GM19239 (cell line): ENCODE measurements around the gene GTPBP1.

Source experiments
- DNase-seq: peaks from one replicate; pipeline ENCODE4 v3.0.0; 2011; ENCODE audit warnings: low spot score; ENCODE audit not compliant: insufficient read length
- FAIRE-seq: peaks from 2 replicates; lab custom pipeline; 2011; peaks lifted over from hg19 to GRCh38; lab: Jason Lieb, UNC

The GTPBP1 gene

GRCh38 chr22:38724176-38724575 lies 18.4 kb downstream of the GTPBP1 start:
- DNase-seq = no peak
- FAIRE-seq = no peak

DNA sequence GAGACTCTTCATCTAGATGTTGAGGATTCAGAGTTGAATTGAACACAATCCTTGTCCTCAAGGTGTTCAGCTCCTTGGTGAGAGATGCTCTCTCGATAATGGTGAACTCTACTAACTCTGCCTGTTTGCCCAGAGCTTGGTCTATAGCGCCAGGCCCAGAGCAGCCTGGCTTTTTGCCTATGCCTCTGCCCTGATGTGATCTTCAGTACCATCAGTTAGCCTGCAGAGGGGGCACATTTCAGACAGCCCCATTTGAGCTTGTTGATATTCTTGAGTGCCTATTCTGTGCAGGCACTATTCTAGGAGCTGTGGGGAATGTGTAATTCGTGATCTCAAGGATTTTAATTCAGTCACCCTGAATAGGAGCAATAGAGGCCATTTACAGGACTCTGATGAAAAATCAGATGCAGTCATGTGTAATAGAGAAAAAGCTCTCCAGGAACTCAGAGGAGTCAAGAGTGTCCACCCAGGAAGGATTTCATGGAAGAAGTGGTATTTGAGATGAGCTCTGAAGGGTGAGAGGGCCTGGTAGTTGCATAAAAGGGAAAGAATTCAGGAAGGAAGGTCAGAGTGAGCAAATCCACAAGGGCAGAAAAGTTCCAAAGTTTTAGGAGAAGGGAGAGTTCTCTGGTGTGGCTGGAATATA lies 19.3 kb downstream of the GTPBP1 start:
- DNase-seq (no peak), FAIRE-seq (no peak)

GRCh38 chr22:38725900-38726655 lies 20.3 kb downstream of the GTPBP1 start:
- no peak for DNase-seq
- FAIRE-seq = no peak

GRCh38 chr22:38727123-38727522 lies 21.4 kb downstream of the GTPBP1 start:
- no peak for FAIRE-seq

GRCh38 chr22:38727530-38728451 lies 22.0 kb downstream of the GTPBP1 start:
- no peak for DNase-seq
- FAIRE-seq = no peak

More at GRCh38 chr22:38727123-38727522, 21.4 kb downstream of the GTPBP1 start:
- DNase-seq = no peak

- no peak for DNase-seq
- no peak for FAIRE-seq
Measured at GRCh38 chr22:38728871-38729796, 23.4 kb downstream of the GTPBP1 start.

GRCh38 chr22:38729946-38730345 lies 24.2 kb downstream of the GTPBP1 start:
- FAIRE-seq (no peak), DNase-seq (no peak)

DNA sequence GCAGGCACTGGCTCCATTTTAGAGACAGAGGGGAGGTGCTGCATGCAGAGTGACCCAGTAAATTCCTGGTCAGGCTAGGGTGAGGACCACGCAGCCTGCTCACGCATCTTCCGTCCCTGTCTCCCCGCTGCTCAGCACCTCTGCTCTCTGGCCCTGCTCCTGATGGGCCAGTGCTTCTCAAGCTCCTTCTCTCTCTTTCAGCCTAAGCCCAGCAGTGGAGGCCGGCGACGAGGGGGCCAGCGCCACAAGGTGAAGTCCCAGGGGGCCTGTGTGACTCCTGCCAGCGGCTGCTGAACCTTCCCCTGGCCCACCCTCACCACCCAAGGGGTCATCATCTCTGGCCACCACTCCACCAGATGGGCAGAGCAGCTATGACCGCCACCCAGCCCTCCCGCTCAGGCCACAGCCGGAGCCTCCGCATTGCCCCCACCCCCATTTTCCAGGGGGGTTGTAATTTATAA lies 24.7 kb downstream of the GTPBP1 start:
- no peak for FAIRE-seq
- no peak for DNase-seq

GRCh38 chr22:38731703-38732161 lies 26.0 kb downstream of the GTPBP1 start:
- no peak for FAIRE-seq
- no peak for DNase-seq

DNA sequence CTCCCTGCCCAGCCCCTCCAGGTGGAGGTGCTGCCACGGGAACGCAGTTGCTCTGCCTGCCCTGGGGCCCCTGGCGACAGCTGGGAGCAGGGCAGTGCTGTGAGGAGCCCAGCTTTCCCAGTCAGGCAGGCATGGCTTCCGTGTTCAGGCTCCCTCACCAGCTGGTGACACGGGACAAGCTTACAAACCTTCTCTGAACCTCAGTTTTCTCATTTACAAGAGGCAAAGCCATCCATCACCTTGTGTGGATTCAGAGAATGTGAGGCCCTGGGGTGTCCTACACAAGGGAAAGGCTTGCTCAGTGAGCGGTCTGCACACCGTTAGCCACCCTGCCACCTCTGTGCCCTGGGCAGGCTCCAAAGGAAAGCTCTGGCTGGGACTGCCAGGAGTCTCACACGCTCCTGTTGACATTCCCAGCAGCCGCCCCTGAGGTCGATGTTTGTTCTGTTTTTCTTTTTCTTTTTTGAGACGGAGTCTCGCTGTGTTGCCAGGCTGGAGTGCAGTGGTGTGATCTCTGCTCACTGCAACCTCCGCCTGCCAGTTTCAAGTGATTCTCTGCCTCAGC lies 26.6 kb downstream of the GTPBP1 start:
- DNase-seq (no peak), FAIRE-seq (no peak)

DNA sequence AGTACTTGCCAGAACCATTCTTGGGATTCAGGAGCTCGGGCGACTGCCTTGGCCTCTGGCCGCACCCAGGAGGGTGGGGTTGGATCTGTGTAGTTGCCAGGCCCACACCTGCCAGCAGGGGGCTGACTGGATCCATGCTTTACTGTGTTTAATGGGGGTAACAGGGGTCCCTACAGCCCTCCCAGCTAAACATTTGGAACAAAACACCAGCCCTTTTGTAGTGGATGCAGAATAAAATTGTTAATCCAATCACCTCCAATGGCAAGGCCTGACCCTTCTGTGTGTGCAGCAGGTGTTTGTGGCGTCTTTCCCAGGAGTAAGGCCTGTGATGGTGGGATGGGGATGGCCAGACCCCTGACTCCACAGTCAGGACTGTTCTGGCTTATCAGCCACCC lies 27.6 kb downstream of the GTPBP1 start:
- DNase-seq = no peak

DNA sequence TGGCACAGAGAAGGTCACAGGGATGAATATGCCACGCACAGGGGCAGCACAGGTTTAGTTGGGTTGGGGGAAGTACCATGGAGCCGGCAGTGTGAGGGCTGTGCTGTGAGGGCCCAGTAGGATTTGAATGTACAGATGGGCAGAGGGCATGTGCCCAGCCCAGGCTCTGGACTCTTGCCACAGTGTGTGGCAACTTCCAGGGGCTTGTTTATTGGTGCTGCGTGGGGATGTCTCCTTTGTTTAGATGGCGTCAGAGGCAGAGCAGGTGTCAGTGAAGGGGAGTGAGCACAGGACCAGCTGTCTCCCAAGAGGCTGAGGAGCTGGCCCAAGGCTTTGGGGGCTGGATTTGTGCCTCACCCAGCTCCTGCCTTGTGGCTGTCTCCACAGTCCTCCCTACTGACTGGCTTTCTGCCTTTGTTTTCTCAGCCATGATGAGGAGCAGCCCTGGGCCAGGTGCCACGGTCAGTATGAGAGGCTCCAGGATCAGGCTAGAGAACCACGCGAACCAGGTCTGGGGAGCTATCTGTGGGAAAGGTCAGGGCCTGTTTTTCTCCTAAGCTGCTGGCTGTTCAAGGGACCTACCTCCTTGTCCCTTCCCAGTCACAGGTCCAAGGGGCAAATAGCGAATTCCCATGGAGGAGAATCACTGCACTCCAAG lies 28.1 kb downstream of the GTPBP1 start:
- FAIRE-seq (no peak), DNase-seq (no peak)

More for the DNA sequence above, 27.6 kb downstream of the GTPBP1 start:
- peak; percentile 61 for FAIRE-seq

DNA sequence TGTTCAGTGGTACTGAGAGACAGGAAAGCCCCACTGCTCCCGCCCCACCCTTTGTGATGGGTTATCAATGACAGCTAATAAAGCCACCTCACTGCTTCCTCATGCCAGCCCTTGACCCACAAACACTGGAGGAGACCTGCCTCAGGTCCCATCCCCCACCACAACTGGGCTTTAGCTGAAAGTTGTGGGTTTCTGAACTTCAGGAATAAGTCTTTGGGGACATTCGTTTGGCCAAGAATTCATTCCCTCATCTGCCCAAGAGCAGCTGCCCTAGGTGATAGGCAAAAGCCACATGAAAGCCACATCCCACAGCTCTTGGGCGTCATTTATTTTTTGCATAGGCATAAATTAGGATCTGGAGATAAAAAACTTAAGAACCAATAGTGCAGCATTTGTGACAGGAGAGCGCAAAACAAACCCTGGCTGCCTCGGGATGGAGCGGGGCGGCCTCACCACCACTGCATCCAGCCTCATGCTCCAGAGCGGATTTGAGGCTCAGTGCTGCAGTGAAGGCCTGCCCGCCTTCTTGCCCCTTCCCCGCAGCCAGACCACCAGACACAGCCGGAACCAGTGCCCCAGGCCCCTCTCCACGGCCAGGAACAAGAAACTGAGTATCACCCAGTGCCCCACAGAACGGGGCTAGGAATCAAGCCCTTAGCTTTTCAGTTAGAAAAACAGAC lies 28.8 kb downstream of the GTPBP1 start:
- DNase-seq (no peak), FAIRE-seq (no peak)

DNA sequence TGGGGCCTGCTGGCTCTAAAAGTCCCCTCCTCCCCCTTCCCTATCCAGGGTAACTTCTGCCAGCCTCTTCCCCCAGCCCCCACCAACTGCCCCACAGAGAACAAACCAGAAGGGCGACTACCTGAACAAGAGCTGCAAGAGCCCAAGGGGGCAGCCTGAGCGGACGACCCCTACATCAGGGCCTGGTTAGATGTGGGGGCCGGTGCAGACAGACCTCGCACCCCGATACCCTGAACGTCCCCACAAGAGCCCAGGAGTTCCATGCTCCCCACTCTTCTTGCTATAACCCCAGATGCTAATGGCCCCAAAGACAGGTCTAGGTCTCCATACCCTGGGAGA lies 29.4 kb downstream of the GTPBP1 start:
- FAIRE-seq = no peak
- no peak for DNase-seq

DNA sequence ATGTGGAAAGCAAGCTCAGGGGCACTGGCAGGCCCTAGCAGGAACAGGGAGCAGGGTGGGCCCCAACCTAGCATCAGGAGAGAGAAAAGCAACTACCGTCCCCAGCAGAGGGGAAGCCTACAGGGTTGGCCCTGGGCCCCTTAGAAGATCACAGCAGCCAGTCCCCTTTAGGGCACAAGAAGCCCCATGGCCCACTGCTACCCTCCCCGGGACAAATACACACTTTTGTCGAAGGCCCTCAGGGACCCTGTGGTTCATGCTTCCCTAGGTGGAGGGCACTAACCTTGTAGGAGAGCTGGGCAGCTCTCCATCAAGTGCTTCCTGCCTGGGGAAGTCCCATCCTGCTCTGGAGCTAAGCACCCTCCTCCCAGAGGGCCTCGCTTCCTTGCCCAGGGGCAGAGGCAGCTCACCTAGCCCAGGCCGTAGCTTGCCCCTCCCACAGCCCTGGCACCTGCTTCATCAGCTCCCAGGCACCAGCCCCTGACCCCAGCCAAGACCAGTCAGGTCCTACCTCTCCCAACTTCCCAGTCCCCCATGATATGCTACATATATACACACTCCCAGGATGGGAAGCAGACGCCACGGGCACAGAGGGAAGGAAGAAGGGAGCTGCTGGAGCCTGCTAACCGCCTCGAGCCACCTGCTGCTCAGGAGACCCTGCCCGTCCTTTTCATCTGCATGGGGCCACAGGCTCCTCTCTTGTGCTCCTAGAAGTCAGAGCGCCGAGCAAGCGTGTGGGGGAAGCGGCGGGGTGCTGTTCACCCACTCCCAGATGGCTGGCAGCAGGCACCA lies 29.9 kb downstream of the GTPBP1 start:
- no peak for DNase-seq
- FAIRE-seq = no peak

- DNase-seq (no peak), FAIRE-seq (no peak)
Measured at GRCh38 chr22:38736257-38736570, 30.5 kb downstream of the GTPBP1 start.

- no peak for FAIRE-seq
- no peak for DNase-seq
Measured at GRCh38 chr22:38737302-38738060, 31.7 kb downstream of the GTPBP1 start.
